HepG2 (cell line): ENCODE results near the gene GPATCH3. TPM values are rescaled to one million over a fixed set of nuclear protein-coding genes. Genes with fewer than 3 reads are reported as not detected.
A peak's percentile ranks its signal among the peaks of the same experiment; 100 is the strongest.

ENCODE experiments used
- HNRNPLL ChIP-seq: fragments of 200-400 bp; formaldehyde crosslinking; IDR thresholded peaks from 2 replicates; pipeline ENCODE4 v1.6.1; 2017; ENCODE audit warnings: mild to moderate bottlenecking, low read depth, low read length; ENCODE audit not compliant: poor library complexity, severe bottlenecking
- KMT2A ChIP-seq: sonication (generic); formaldehyde crosslinking; IDR thresholded peaks from 2 replicates; pipeline ENCODE4 v1.4.0; 2020; ENCODE audit warnings: missing genetic modification reagents
- MED1 ChIP-seq: sonication (generic); formaldehyde crosslinking; IDR thresholded peaks from 2 replicates; pipeline ENCODE4 v1.4.0; 2020; ENCODE audit warnings: missing genetic modification reagents
- SPEN ChIP-seq: sonication (generic); formaldehyde crosslinking; IDR thresholded peaks from 2 replicates; pipeline ENCODE4 v1.5.1; 2020; ENCODE audit warnings: low read depth, mild to moderate bottlenecking, missing genetic modification reagents
- SSRP1 ChIP-seq: IDR thresholded peaks from 2 replicates; pipeline ENCODE4 v1.6.1; 2016; ENCODE audit warnings: control low read depth
- ZNF496 ChIP-seq: sonication (generic); formaldehyde crosslinking; IDR thresholded peaks from 2 replicates; pipeline ENCODE4 v1.8.1; 2023; ENCODE audit warnings: mild to moderate bottlenecking, moderate library complexity, missing genetic modification reagents; ENCODE audit not compliant: insufficient replicate concordance
- ZNF572 ChIP-seq: sonication (generic); formaldehyde crosslinking; IDR thresholded peaks from 2 replicates; pipeline ENCODE4 v1.5.1; 2020; ENCODE audit warnings: mild to moderate bottlenecking, missing genetic modification reagents
- ZNF782 ChIP-seq: sonication (generic); formaldehyde crosslinking; IDR thresholded peaks from 2 replicates; pipeline ENCODE4 v1.4.0; 2020; ENCODE audit warnings: missing genetic modification reagents, mild to moderate bottlenecking, borderline replicate concordance
- ZNF792 ChIP-seq: IDR thresholded peaks from 2 replicates; pipeline ENCODE4 v1.6.1; 2016
- polyA plus RNA-seq, 8 experiments: library from polyadenylated mRNA; depleted of rRNA in 3 of 8; stranded (reverse) in 7 of 8; unstranded in 1 of 8; fragments of >200 nt; fragmentation: Illumina TruSeq in 4 of 8; extraction: Trizol in 4 of 8; gene quantifications; 2 replicates each; pipeline versions ENCODE4 v1.2.1 to v1.2.3, GENCODE V29; 2011 to 2016; ENCODE audit warnings: low read depth in 4 of 8, missing spikeins in 1 of 8, mixed read lengths in 1 of 8; ENCODE audit not compliant: insufficient read depth in 1 of 8
- total RNA-seq, 5 experiments: library from RNA; depleted of rRNA; stranded (reverse); fragments of >200 nt; fragmentation: Illumina TruSeq; extraction: Trizol; gene quantifications; 2 replicates each; pipeline ENCODE4 v1.2.3, GENCODE V29; 2016; ENCODE audit warnings: low read depth in 1 of 5
- TF ChIP-seq, protein P1 (sequence below): sonication (generic); formaldehyde crosslinking; IDR thresholded peaks from 2 replicates; pipeline ENCODE4 v1.4.0; 2020; ENCODE audit warnings: mild to moderate bottlenecking, missing genetic modification reagents
- TF ChIP-seq, protein P2 (sequence below): IDR thresholded peaks from 2 replicates; pipeline ENCODE4 v1.6.1; 2016; ENCODE audit warnings: low read depth, missing genetic modification reagents, missing compliant biosample characterization
- TF ChIP-seq, protein P3 (sequence below): sonication (generic); formaldehyde crosslinking; IDR thresholded peaks from 2 replicates; pipeline ENCODE4 v1.8.0; 2022; ENCODE audit warnings: mild to moderate bottlenecking, missing genetic modification reagents, borderline replicate concordance
- TF ChIP-seq, protein P4 (sequence below): sonication (generic); formaldehyde crosslinking; IDR thresholded peaks from 2 replicates; pipeline ENCODE4 v1.9.0; 2021; ENCODE audit warnings: missing genetic modification reagents, borderline replicate concordance
- TF ChIP-seq, protein P5 (sequence below): IDR thresholded peaks from 2 replicates; pipeline ENCODE4 v1.6.1; 2016; ENCODE audit warnings: missing genetic modification reagents, missing compliant biosample characterization

Gene GPATCH3
- total and polyA plus RNA-seq, 2 of the 13 experiments (the other 11 are each of a cell fraction or from before 2014, with no cell fraction given): 8.3 to 11.0 TPM

DNA sequence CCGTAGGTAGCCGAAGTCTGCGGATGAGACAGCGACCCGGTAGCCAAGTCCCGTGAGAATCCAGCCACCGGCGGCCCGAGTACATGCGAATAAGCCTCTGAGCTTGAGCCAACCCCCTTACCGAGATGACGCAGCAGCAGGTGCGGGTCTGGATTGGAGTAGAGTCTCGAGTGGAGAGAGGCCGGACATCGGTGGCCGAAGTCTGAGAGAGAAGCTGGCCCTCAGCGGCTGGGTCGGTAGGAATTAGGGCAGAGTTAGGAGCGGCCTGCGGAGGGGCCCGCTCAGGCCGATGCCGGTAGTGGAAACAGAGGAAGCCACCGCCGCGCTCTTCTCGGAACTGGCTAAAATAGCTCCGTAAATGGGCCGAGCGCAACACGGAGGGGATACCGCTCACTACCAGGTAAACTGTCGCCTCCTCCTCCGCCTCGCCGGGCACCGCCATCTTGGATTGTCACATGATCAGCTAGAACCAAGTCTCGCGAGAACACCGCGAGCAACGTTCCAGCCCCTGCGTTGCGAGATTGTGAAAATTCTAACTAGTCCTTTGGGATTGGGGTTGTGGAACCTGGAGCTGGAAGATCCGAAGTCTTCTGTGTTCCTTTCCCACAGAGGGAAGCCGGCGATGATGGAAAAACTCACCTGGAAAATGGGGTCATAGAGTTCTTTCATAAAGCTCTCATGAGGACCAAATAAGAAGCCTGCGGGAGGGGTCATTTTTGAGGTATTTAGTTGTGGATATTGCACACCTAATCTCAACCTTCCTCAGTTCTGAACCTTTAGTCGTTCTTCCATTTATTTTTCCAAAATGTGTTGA lies at the start of gene GPATCH3 (continued):
- TF ChIP-seq, protein P1, sequence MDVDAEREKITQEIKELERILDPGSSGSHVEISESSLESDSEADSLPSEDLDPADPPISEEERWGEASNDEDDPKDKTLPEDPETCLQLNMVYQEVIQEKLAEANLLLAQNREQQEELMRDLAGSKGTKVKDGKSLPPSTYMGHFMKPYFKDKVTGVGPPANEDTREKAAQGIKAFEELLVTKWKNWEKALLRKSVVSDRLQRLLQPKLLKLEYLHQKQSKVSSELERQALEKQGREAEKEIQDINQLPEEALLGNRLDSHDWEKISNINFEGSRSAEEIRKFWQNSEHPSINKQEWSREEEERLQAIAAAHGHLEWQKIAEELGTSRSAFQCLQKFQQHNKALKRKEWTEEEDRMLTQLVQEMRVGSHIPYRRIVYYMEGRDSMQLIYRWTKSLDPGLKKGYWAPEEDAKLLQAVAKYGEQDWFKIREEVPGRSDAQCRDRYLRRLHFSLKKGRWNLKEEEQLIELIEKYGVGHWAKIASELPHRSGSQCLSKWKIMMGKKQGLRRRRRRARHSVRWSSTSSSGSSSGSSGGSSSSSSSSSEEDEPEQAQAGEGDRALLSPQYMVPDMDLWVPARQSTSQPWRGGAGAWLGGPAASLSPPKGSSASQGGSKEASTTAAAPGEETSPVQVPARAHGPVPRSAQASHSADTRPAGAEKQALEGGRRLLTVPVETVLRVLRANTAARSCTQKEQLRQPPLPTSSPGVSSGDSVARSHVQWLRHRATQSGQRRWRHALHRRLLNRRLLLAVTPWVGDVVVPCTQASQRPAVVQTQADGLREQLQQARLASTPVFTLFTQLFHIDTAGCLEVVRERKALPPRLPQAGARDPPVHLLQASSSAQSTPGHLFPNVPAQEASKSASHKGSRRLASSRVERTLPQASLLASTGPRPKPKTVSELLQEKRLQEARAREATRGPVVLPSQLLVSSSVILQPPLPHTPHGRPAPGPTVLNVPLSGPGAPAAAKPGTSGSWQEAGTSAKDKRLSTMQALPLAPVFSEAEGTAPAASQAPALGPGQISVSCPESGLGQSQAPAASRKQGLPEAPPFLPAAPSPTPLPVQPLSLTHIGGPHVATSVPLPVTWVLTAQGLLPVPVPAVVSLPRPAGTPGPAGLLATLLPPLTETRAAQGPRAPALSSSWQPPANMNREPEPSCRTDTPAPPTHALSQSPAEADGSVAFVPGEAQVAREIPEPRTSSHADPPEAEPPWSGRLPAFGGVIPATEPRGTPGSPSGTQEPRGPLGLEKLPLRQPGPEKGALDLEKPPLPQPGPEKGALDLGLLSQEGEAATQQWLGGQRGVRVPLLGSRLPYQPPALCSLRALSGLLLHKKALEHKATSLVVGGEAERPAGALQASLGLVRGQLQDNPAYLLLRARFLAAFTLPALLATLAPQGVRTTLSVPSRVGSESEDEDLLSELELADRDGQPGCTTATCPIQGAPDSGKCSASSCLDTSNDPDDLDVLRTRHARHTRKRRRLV (CRISPR knock-in tag): no peak
- TF ChIP-seq SSRP1 (CRISPR knock-in tag): peak; percentile 23; the same call in 1 of the 2 replicates
- peak; percentile 71; the same call in 1 of the 2 replicates for TF ChIP-seq ZNF782 (CRISPR knock-in tag)
- TF ChIP-seq ZNF496 (CRISPR knock-in tag): no peak
- TF ChIP-seq HNRNPLL: peak; percentile 45
- peak; percentile 91 for TF ChIP-seq KMT2A (CRISPR knock-in tag)
- TF ChIP-seq SPEN (CRISPR knock-in tag): peak; percentile 93
- TF ChIP-seq ZNF572 (CRISPR knock-in tag): no peak
- TF ChIP-seq ZNF792 (CRISPR knock-in tag): peak; percentile 89
- TF ChIP-seq, protein P2, sequence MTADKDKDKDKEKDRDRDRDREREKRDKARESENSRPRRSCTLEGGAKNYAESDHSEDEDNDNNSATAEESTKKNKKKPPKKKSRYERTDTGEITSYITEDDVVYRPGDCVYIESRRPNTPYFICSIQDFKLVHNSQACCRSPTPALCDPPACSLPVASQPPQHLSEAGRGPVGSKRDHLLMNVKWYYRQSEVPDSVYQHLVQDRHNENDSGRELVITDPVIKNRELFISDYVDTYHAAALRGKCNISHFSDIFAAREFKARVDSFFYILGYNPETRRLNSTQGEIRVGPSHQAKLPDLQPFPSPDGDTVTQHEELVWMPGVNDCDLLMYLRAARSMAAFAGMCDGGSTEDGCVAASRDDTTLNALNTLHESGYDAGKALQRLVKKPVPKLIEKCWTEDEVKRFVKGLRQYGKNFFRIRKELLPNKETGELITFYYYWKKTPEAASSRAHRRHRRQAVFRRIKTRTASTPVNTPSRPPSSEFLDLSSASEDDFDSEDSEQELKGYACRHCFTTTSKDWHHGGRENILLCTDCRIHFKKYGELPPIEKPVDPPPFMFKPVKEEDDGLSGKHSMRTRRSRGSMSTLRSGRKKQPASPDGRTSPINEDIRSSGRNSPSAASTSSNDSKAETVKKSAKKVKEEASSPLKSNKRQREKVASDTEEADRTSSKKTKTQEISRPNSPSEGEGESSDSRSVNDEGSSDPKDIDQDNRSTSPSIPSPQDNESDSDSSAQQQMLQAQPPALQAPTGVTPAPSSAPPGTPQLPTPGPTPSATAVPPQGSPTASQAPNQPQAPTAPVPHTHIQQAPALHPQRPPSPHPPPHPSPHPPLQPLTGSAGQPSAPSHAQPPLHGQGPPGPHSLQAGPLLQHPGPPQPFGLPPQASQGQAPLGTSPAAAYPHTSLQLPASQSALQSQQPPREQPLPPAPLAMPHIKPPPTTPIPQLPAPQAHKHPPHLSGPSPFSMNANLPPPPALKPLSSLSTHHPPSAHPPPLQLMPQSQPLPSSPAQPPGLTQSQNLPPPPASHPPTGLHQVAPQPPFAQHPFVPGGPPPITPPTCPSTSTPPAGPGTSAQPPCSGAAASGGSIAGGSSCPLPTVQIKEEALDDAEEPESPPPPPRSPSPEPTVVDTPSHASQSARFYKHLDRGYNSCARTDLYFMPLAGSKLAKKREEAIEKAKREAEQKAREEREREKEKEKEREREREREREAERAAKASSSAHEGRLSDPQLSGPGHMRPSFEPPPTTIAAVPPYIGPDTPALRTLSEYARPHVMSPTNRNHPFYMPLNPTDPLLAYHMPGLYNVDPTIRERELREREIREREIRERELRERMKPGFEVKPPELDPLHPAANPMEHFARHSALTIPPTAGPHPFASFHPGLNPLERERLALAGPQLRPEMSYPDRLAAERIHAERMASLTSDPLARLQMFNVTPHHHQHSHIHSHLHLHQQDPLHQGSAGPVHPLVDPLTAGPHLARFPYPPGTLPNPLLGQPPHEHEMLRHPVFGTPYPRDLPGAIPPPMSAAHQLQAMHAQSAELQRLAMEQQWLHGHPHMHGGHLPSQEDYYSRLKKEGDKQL: no peak
- TF ChIP-seq, protein P3, sequence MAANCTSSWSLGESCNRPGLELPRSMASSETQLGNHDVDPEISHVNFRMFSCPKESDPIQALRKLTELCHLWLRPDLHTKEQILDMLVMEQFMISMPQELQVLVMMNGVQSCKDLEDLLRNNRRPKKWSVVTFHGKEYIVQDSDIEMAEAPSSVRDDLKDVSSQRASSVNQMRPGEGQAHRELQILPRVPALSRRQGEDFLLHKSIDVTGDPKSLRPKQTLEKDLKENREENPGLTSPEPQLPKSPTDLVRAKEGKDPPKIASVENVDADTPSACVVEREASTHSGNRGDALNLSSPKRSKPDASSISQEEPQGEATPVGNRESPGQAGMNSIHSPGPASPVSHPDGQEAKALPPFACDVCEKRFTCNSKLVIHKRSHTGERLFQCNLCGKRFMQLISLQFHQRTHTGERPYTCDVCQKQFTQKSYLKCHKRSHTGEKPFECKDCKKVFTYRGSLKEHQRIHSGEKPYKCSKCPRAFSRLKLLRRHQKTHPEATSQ (CRISPR knock-in tag): peak; percentile 84; the same call in 1 of the 2 replicates
- TF ChIP-seq, protein P4, sequence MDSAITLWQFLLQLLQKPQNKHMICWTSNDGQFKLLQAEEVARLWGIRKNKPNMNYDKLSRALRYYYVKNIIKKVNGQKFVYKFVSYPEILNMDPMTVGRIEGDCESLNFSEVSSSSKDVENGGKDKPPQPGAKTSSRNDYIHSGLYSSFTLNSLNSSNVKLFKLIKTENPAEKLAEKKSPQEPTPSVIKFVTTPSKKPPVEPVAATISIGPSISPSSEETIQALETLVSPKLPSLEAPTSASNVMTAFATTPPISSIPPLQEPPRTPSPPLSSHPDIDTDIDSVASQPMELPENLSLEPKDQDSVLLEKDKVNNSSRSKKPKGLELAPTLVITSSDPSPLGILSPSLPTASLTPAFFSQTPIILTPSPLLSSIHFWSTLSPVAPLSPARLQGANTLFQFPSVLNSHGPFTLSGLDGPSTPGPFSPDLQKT (CRISPR knock-in tag): no peak
- peak; percentile 81 for TF ChIP-seq MED1 (CRISPR knock-in tag)
- TF ChIP-seq, protein P5, sequence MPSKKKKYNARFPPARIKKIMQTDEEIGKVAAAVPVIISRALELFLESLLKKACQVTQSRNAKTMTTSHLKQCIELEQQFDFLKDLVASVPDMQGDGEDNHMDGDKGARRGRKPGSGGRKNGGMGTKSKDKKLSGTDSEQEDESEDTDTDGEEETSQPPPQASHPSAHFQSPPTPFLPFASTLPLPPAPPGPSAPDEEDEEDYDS: peak; percentile 89
